Activated T-cell treated with anti-CD3 and anti-CD28 coated beads for 4 hours (primary cell): ENCODE data around the gene P2RX3.

Source experiments
- DNase-seq: peaks from one replicate; pipeline ENCODE4 v3.0.0-alpha.2; 2020

P2RX3 gene

GRCh38 chr11:57310630-57311086, 27.5 kb upstream of the P2RX3 start:
- DNase-seq = no peak

- DNase-seq = peak; percentile 30
These were observed 26.8 kb upstream of the P2RX3 start for GRCh38 chr11:57311109-57311936.

GRCh38 chr11:57312511-57313021, 25.6 kb upstream of the P2RX3 start:
- no peak for DNase-seq

GRCh38 chr11:57313071-57313787, 24.9 kb upstream of the P2RX3 start:
- no peak for DNase-seq

GRCh38 chr11:57313788-57314135, 24.4 kb upstream of the P2RX3 start:
- no peak for DNase-seq

GRCh38 chr11:57314221-57314973, 23.8 kb upstream of the P2RX3 start:
- DNase-seq = no peak

- DNase-seq = no peak
These were observed 22.7 kb upstream of the P2RX3 start for GRCh38 chr11:57315491-57315890.

GRCh38 chr11:57316017-57316416, 22.1 kb upstream of the P2RX3 start:
- no peak for DNase-seq

- DNase-seq = no peak
These were observed 20.0 kb upstream of the P2RX3 start for GRCh38 chr11:57318178-57318577.

GRCh38 chr11:57320067-57320718, 18.0 kb upstream of the P2RX3 start:
- no peak for DNase-seq

GRCh38 chr11:57320719-57321387, 17.3 kb upstream of the P2RX3 start:
- DNase-seq = no peak

GRCh38 chr11:57321388-57322255, 16.5 kb upstream of the P2RX3 start:
- no peak for DNase-seq

GRCh38 chr11:57322256-57323166, 15.6 kb upstream of the P2RX3 start:
- DNase-seq = no peak

GRCh38 chr11:57323167-57323854, 14.8 kb upstream of the P2RX3 start:
- no peak for DNase-seq

- DNase-seq = no peak
These were observed 14.3 kb upstream of the P2RX3 start for GRCh38 chr11:57323855-57324153.

GRCh38 chr11:57324154-57324885, 13.8 kb upstream of the P2RX3 start:
- DNase-seq = no peak

- peak; percentile 92 for DNase-seq
These were observed 13.0 kb upstream of the P2RX3 start, which contains the start of gene TNKS1BP1 for GRCh38 chr11:57324886-57325734. Gene TNKS1BP1, minus strand, starts transcription at chr11:57324952. Its CDS starts 3,067 bp downstream, at chr11:57321885.

- DNase-seq = no peak
These were observed 12.5 kb upstream of the P2RX3 start for GRCh38 chr11:57325735-57326048.
